Measurements from ENCODE around the gene PRLHR. TPM values are rescaled to one million over a fixed set of nuclear protein-coding genes. Genes with fewer than 3 reads are reported as not detected.

PRLHR gene
- total RNA-seq, 1 donor from 2014 or later, result not detected

DNA sequence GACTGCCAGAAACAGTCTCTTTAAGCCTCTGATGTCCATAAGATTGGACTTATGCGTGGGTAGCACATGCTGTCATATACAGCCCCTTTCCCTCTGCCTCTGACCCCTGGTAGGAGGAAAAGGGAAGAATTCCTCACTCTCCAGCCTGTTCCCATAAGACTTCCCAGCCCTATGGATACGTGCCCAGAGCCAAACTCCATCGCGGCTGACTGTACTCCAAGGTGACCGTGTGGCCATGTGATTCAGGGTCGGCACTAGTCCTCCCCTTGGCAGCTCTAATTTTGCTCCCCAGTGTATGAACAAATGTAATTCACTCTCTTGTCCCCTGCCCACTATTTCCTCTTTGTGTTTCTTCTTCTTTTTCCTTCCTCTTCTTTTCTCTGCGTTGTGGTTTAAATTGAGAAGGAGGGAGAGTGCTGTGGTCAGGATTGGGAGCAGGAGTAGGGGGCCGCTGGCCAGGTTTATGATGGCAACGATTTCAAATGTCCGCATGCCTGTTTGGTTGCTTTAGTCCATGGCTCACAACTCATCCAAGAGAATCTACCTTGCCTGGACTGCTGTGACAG lies 43.8 kb downstream of the PRLHR start:
- no peak for DNase-seq (ENCODE audit: low spot score)
- TF ChIP-seq, protein P1, sequence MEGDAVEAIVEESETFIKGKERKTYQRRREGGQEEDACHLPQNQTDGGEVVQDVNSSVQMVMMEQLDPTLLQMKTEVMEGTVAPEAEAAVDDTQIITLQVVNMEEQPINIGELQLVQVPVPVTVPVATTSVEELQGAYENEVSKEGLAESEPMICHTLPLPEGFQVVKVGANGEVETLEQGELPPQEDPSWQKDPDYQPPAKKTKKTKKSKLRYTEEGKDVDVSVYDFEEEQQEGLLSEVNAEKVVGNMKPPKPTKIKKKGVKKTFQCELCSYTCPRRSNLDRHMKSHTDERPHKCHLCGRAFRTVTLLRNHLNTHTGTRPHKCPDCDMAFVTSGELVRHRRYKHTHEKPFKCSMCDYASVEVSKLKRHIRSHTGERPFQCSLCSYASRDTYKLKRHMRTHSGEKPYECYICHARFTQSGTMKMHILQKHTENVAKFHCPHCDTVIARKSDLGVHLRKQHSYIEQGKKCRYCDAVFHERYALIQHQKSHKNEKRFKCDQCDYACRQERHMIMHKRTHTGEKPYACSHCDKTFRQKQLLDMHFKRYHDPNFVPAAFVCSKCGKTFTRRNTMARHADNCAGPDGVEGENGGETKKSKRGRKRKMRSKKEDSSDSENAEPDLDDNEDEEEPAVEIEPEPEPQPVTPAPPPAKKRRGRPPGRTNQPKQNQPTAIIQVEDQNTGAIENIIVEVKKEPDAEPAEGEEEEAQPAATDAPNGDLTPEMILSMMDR (IDR thresholded peaks at IDR 0.05), result no peak
- H3K9me3 Mint-ChIP-seq (ENCODE audit: low read depth), result peaks cover 8% of the 10 kb centered on the region
- no peak overlapping the region for H3K27ac Mint-ChIP-seq (ENCODE audit: unreplicated experiment)
- H3K36me3 Mint-ChIP-seq (ENCODE audit: low read depth), result no peaks in the 10 kb centered on the region
- H3K27me3 Mint-ChIP-seq (ENCODE audit: low read depth), result peaks cover 41% of the 10 kb centered on the region
- H3K4me1 Mint-ChIP-seq (ENCODE audit: low read depth), result no peaks in the 10 kb centered on the region
- H3K4me3 Mint-ChIP-seq (ENCODE audit: unreplicated experiment), result no peak overlapping the region

DNA sequence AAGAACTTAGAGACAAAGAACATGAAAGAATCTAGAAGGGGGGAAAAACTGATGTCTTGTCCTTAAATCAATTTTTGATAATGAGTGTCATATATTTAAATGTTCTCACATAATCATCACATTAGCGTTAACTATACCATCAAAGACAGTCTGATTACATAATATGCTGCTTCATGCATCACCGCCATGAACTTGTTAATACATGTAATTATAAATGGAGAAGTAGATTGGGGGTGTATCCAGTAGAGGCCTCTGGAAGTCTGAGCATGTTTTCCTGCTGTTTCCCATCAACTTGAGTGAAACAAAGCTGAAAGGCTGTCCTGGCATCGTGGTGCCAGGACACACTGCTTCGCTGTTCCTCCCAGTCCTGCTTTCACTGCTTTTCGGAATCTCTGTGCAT lies 48.2 kb downstream of the PRLHR start:
- H3K27ac Mint-ChIP-seq (ENCODE audit: unreplicated experiment), result no peak overlapping the region

DNA sequence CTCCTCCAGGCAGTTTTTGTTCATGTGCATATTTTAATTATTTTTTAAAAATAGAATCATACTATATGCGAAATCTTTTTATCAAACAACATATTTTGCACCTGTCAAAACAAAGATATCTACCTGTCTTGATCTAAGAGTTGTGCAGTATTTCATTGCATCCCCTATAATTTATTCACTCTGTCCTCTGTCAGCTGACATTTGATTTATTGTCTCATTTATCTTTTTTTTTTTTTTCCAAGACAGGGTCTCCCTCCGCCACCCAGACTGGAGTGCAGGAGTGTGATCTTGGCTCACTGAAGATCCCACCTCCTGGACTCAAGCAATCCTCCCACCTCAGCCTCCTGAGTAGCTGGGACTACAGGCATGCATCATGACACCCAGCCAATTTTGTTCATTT lies 49.0 kb downstream of the PRLHR start:
- Mint-ChIP-seq H3K9me3 (ENCODE audit: low read depth) (no peaks in the 10 kb centered on the region), H3K36me3 (ENCODE audit: low read depth) (no peaks in the 10 kb centered on the region), H3K4me3 (ENCODE audit: unreplicated experiment) (no peak overlapping the region), H3K4me1 (ENCODE audit: low read depth) (no peaks in the 10 kb centered on the region), H3K27me3 (ENCODE audit: low read depth) (peaks cover 46% of the 10 kb centered on the region), H3K27ac (ENCODE audit: unreplicated experiment) (no peak overlapping the region)
- TF ChIP-seq, protein P1 (IDR thresholded peaks at IDR 0.05), result no peak
- no peak for DNase-seq (ENCODE audit: low spot score)

More for the DNA sequence above, 48.2 kb downstream of the PRLHR start:
- no peaks in the 10 kb centered on the region for H3K36me3 Mint-ChIP-seq (ENCODE audit: low read depth)
- TF ChIP-seq, protein P1 (IDR thresholded peaks at IDR 0.05), result no peak
- peaks cover 46% of the 10 kb centered on the region for H3K27me3 Mint-ChIP-seq (ENCODE audit: low read depth)
- no peak for DNase-seq (ENCODE audit: low spot score)
- no peak overlapping the region for H3K4me3 Mint-ChIP-seq (ENCODE audit: unreplicated experiment)
- no peaks in the 10 kb centered on the region for H3K4me1 Mint-ChIP-seq (ENCODE audit: low read depth)
- H3K9me3 Mint-ChIP-seq (ENCODE audit: low read depth), result no peaks in the 10 kb centered on the region

DNA sequence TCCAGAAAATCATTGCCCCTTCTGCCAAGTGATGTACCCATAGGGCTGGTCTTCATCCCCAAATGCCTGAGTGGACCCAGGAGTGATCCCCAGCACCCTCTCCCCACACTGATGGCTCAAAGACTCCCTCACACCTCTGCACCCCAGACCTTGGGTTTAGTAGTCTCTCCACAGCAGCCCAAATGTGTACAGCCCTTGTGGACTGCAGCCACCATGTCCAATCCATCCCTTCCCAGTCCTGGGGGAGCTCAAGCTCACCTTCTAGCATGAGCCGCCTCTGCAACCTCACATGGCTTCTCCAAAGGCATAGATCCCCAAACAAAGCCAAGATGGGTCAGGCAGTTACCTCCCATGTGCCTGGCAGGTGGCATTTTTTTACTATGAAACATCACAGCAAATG lies 50.1 kb downstream of the PRLHR start:
- DNase-seq (ENCODE audit: low spot score), result no peak
- Mint-ChIP-seq H3K4me3 (ENCODE audit: unreplicated experiment) (no peak overlapping the region), H3K4me1 (ENCODE audit: low read depth) (no peaks in the 10 kb centered on the region), H3K27ac (ENCODE audit: unreplicated experiment) (no peak overlapping the region), H3K27me3 (ENCODE audit: low read depth) (peaks cover 46% of the 10 kb centered on the region), H3K36me3 (ENCODE audit: low read depth) (no peaks in the 10 kb centered on the region), H3K9me3 (ENCODE audit: low read depth) (no peaks in the 10 kb centered on the region)
- TF ChIP-seq, protein P1 (IDR thresholded peaks at IDR 0.05), result no peak

DNA sequence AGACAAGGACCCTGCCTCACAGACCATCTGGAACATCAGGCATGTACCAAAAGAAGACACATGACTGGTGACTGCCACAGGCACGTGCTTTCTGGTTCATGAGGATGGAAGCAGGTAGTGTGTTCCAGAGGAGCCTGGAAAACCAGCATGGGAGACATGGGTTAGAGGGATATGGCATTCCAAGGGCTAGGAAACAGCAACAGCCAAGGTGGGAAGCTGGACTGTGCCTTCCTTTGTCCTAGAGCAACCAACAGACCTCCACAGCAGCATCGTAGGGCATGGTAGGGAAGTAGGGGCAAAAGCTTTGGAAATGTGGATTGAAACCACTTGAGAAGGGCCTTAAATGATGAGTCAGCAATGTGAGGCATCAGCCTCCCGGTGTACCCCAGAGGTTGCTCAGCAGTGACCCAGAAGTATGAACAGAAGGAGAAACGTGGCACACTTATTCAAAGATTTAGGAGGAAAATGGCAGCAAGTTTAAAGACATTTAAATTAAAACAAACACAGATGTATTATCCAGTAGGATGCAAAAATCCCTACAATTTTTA lies 51.0 kb downstream of the PRLHR start:
- DNase-seq (ENCODE audit: low spot score), result no peak
- TF ChIP-seq, protein P1 (IDR thresholded peaks at IDR 0.05), result peak; percentile 38
- Mint-ChIP-seq H3K4me3 (ENCODE audit: unreplicated experiment) (no peak overlapping the region), H3K36me3 (ENCODE audit: low read depth) (no peaks in the 10 kb centered on the region), H3K27me3 (ENCODE audit: low read depth) (peaks cover 46% of the 10 kb centered on the region), H3K9me3 (ENCODE audit: low read depth) (no peaks in the 10 kb centered on the region), H3K4me1 (ENCODE audit: low read depth) (no peaks in the 10 kb centered on the region), H3K27ac (ENCODE audit: unreplicated experiment) (no peak overlapping the region)

Measured in chondrocyte (in vitro differentiated cells).